K562 (cell line): ENCODE results near the gene USP20. TPM values are rescaled to one million over a fixed set of nuclear protein-coding genes. Genes with fewer than 3 reads are reported as not detected.

Experiments
- ATF6 ChIP-seq: sonication (generic); formaldehyde crosslinking; IDR thresholded peaks from 2 replicates; pipeline ENCODE4 v1.4.0; 2020; ENCODE audit warnings: mild to moderate bottlenecking, missing genetic modification reagents
- BRD4 ChIP-seq: fragments of 200-600 bp; sonication (generic); IDR thresholded peaks from 2 replicates; pipeline ENCODE4 v1.6.1; 2017; ENCODE audit warnings: inconsistent platforms
- ERF ChIP-seq: fragments of 450-650 bp; formaldehyde crosslinking; IDR thresholded peaks from 2 replicates; pipeline ENCODE4 v1.4.0; 2020; ENCODE audit warnings: mild to moderate bottlenecking, mixed read lengths
- FOXO4 ChIP-seq: fragments of 450-650 bp; formaldehyde crosslinking; IDR thresholded peaks from 2 replicates; pipeline ENCODE4 v1.4.0; 2020; ENCODE audit warnings: mild to moderate bottlenecking, moderate library complexity
- FUS ChIP-seq: fragments of 200-400 bp; formaldehyde crosslinking; optimal IDR thresholded peaks from 2 replicates; pipeline ENCODE3; 2017; ENCODE audit warnings: low read depth, low read length
- GTF2B ChIP-seq: IDR thresholded peaks from 2 replicates; pipeline ENCODE4 v1.6.1; 2011; ENCODE audit not compliant: insufficient read length; ENCODE audit errors: extremely low read depth
- HCFC1 ChIP-seq: IDR thresholded peaks from 2 replicates; pipeline ENCODE4 v1.6.1; 2012; ENCODE audit warnings: low read depth, low read length, improper control_type of control experiment
- HEY1 ChIP-seq: fragments of 250-450 bp; sonication (Bioruptor Pico); IDR thresholded peaks from 2 replicates; pipeline ENCODE4 v1.5.0; 2020; ENCODE audit warnings: mild to moderate bottlenecking, moderate library complexity, borderline replicate concordance
- ILF3 ChIP-seq: fragments of 450-650 bp; IDR thresholded peaks from 2 replicates; pipeline ENCODE4 v1.6.1; 2018; ENCODE audit warnings: antibody characterized with exemption, mild to moderate bottlenecking, moderate library complexity, borderline replicate concordance
- ILK ChIP-seq: fragments of 450-650 bp; IDR thresholded peaks from 2 replicates; pipeline ENCODE4 v1.6.1; 2016; ENCODE audit warnings: missing genetic modification characterization, low read depth, mild to moderate bottlenecking, missing compliant biosample characterization, moderate library complexity, borderline replicate concordance
- MCM3 ChIP-seq: fragments of 450-650 bp; IDR thresholded peaks from 2 replicates; pipeline ENCODE4 v1.6.1; 2016
- MYC ChIP-seq, 2 experiments: fragments of 250-450 bp in 1 of 2; sonication (Bioruptor Pico) in 1 of 2; IDR thresholded peaks; 2 replicates each; pipeline versions ENCODE4 v1.5.1 to v1.6.1; 2012 to 2021; ENCODE audit warnings: low read depth in 2 of 2, borderline replicate concordance in 1 of 2, improper control_type of control experiment in 1 of 2, low read length in 1 of 2, mild to moderate bottlenecking in 1 of 2, moderate library complexity in 1 of 2
- NCOA1 ChIP-seq: fragments of 450-650 bp; IDR thresholded peaks from 2 replicates; pipeline ENCODE4 v1.6.1; 2016; ENCODE audit warnings: low read depth
- NFIX ChIP-seq: fragments of 250-450 bp; sonication (Bioruptor Pico); IDR thresholded peaks from 2 replicates; pipeline ENCODE4 v1.4.0; 2020; ENCODE audit warnings: low read depth, mild to moderate bottlenecking, moderate library complexity
- SLC30A9 ChIP-seq: fragments of 250-450 bp; sonication (Bioruptor Pico); IDR thresholded peaks from 2 replicates; pipeline ENCODE4 v1.8.0; 2022; ENCODE audit warnings: mild to moderate bottlenecking, moderate library complexity
- SRSF3 ChIP-seq: fragments of 200-400 bp; formaldehyde crosslinking; IDR thresholded peaks from 2 replicates; pipeline ENCODE4 v1.6.1; 2016; ENCODE audit warnings: mild to moderate bottlenecking, low read length, moderate library complexity; ENCODE audit not compliant: insufficient read depth
- SRSF9 ChIP-seq: fragments of 200-400 bp; formaldehyde crosslinking; IDR thresholded peaks from 2 replicates; pipeline ENCODE4 v1.6.1; 2017; ENCODE audit warnings: low read depth, low read length, borderline replicate concordance
- TAF7 ChIP-seq: fragments of 450-650 bp; IDR thresholded peaks from 2 replicates; pipeline ENCODE4 v1.6.1; 2016; ENCODE audit warnings: missing genetic modification characterization, missing compliant biosample characterization
- TFAM ChIP-seq: fragments of 250-450 bp; sonication (Bioruptor Pico); conservative IDR thresholded peaks from 2 replicates; pipeline ENCODE4 v1.5.0; 2021; ENCODE audit warnings: mild to moderate bottlenecking, moderate library complexity
- THAP7 ChIP-seq: fragments of 250-450 bp; sonication (Bioruptor Pico); IDR thresholded peaks from 2 replicates; pipeline ENCODE4 v1.5.0; 2021
- XRCC3 ChIP-seq: fragments of 450-650 bp; IDR thresholded peaks from 2 replicates; pipeline ENCODE4 v1.6.1; 2017; ENCODE audit warnings: mild to moderate bottlenecking, moderate library complexity
- ZKSCAN3 ChIP-seq: fragments of 250-450 bp; sonication (Bioruptor Pico); IDR thresholded peaks from 2 replicates; pipeline ENCODE4 v1.4.0; 2020
- ZNF239 ChIP-seq: fragments of 250-450 bp; sonication (Bioruptor Pico); IDR thresholded peaks from 2 replicates; pipeline ENCODE4 v1.4.0; 2020; ENCODE audit warnings: mild to moderate bottlenecking
- ZNF551 ChIP-seq: fragments of 250-450 bp; sonication (Bioruptor Pico); IDR thresholded peaks from 2 replicates; pipeline ENCODE4 v1.5.0; 2021; ENCODE audit warnings: mild to moderate bottlenecking, moderate library complexity
- ZNF79 ChIP-seq: fragments of 250-450 bp; sonication (Bioruptor Pico); IDR thresholded peaks from 2 replicates; pipeline ENCODE4 v1.4.0; 2020; ENCODE audit warnings: low read depth, mild to moderate bottlenecking, moderate library complexity
- polyA plus RNA-seq, 8 experiments: library from polyadenylated mRNA; depleted of rRNA in 4 of 8; stranded (reverse) in 5 of 8; unstranded in 3 of 8; fragments of >200 nt; fragmentation: Nextera tagmentation in 2 of 8; fragmentation: Illumina TruSeq in 1 of 8; extraction: Ambion mirVana in 2 of 8; extraction: Trizol in 1 of 8; gene quantifications; 2 replicates each; pipeline versions ENCODE4 v1.2.1 to v1.2.3, GENCODE V29; 2011 to 2014; ENCODE audit warnings: inconsistent platforms in 1 of 8, missing spikeins in 1 of 8
- total RNA-seq, 7 experiments: library from RNA; depleted of rRNA in 6 of 7; stranded (reverse); fragments of >200 nt in 6 of 7; fragmentation: Illumina TruSeq in 2 of 7; extraction: Trizol in 2 of 7; gene quantifications; 2 replicates each; pipeline versions ENCODE4 v1.2.1 to v1.2.3, GENCODE V29; 2011 to 2021; ENCODE audit warnings: low replicate concordance in 1 of 7
- TF ChIP-seq, protein P1 (sequence below), 2 experiments: fragments of 450-650 bp; IDR thresholded peaks; 2 replicates each; pipeline ENCODE4 v1.6.1; 2016

The USP20 gene
- total and polyA plus RNA-seq, 9 of the 15 experiments (the other 6 are each of a cell fraction or from before 2014, with no cell fraction given), result 1.9 to 136 (median 49.1) TPM

DNA sequence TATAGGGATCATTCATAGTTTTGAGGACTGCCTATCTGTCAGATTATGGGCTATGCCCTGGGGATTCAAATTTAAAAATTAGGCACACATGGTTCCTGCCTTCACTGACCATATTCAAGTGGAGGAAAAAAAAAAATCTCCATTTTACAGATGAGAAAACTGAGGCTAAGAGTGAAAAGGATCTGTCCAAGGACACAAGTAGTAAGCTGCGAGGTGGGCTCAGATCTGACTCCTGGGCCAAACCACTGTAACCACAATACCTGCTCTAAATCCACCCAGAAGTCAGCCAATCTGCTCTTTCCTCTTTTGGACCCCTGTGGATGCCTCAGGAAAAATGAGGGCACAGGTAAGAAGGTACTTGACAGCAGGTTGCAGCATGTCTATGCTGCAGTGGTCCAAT lies 8.5 kb upstream of the USP20 start (continued):
- TF ChIP-seq MYC (IDR thresholded peaks at IDR 0.05; ENCODE audit: low read depth, low read length) (no peak), MYC (CRISPR knock-in tag; IDR thresholded peaks at IDR 0.05; ENCODE audit: borderline replicate concordance, low read depth) (no peak), FOXO4 (CRISPR knock-in tag) (no peak), NFIX (CRISPR knock-in tag) (no peak), THAP7 (CRISPR knock-in tag) (no peak), ZNF79 (CRISPR knock-in tag) (no peak), ILK (tag) (no peak), ATF6 (CRISPR knock-in tag) (no peak), XRCC3 (no peak), GTF2B (no peak), SRSF3 (no peak), BRD4 (no peak), NCOA1 (no peak), HCFC1 (no peak), ERF (CRISPR knock-in tag) (no peak), SLC30A9 (no peak), SRSF9 (no peak), MCM3 (no peak), ZNF239 (no peak), ZKSCAN3 (CRISPR knock-in tag) (no peak), HEY1 (no peak), FUS (no peak), ZNF551 (CRISPR knock-in tag) (no peak), TAF7 (tag) (no peak), ILF3 (no peak), TFAM (CRISPR knock-in tag) (no peak)
- TF ChIP-seq, protein P1, sequence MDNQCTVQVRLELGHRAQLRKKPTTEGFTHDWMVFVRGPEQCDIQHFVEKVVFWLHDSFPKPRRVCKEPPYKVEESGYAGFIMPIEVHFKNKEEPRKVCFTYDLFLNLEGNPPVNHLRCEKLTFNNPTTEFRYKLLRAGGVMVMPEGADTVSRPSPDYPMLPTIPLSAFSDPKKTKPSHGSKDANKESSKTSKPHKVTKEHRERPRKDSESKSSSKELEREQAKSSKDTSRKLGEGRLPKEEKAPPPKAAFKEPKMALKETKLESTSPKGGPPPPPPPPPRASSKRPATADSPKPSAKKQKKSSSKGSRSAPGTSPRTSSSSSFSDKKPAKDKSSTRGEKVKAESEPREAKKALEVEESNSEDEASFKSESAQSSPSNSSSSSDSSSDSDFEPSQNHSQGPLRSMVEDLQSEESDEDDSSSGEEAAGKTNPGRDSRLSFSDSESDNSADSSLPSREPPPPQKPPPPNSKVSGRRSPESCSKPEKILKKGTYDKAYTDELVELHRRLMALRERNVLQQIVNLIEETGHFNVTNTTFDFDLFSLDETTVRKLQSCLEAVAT (IDR thresholded peaks at IDR 0.05), result no peak
